GM12878 (cell line): Measurements from ENCODE around the gene CCDC15. TPM values are rescaled to one million over a fixed set of nuclear protein-coding genes. Genes with fewer than 3 reads are reported as not detected.

Experiments used
- ATAC-seq: fragments of 200-7000 bp; cut with Tn5 transposase; 3 replicates; pipeline ENCODE4 v1.9.1; 2020; ENCODE audit warnings: mild to moderate bottlenecking, moderate library complexity
- BruUV-seq: library from RNA; stranded (reverse); fragments of 400-500 nt; replicated peaks from 2 replicates; lab custom pipeline; 2021; lab: Mats Ljungman, UMichigan
- CTCF ChIA-PET: fragments of 300-600 bp; sonication (Branson Sonifier 250); formaldehyde crosslinking; extraction: SDS; loops from one replicate; lab custom pipeline; 2021; ENCODE audit warnings: inconsistent platforms; lab: Yijun Ruan, JAX
- POLR2A ChIA-PET: fragments of 350-600 bp; formaldehyde crosslinking; extraction: SDS; loops from one replicate; lab custom pipeline; 2021; ENCODE audit warnings: inconsistent platforms; lab: Charles Lee
- RAD21 ChIA-PET: fragments of 300-600 bp; sonication (Branson Sonifier 250); formaldehyde crosslinking; loops from one replicate; lab custom pipeline; 2023; ENCODE audit warnings: antibody characterized with exemption; ENCODE audit not compliant: unreplicated experiment; lab: Charles Lee
- SMC1A ChIA-PET: fragments of 300-600 bp; sonication (Branson Sonifier 250); formaldehyde crosslinking; loops from one replicate; lab custom pipeline; 2023; ENCODE audit not compliant: unreplicated experiment, uncharacterized antibody; lab: Charles Lee
- DNase-seq: peaks from one replicate; pipeline ENCODE4 v3.0.0-alpha.2; 2011; ENCODE audit warnings: low read depth, low spot score
- FAIRE-seq: peaks from 3 replicates; lab custom pipeline; 2011; peaks lifted over from hg19 to GRCh38; lab: Jason Lieb, UNC
- H2AFZ ChIP-seq: 2 replicates; pipeline ENCODE4 v1.6.0; 2011; ENCODE audit warnings: low read depth, low read length, control low read depth; ENCODE audit not compliant: control insufficient read depth
- H3K27ac ChIP-seq: 2 replicates; pipeline ENCODE4 v1.5.1; 2011; ENCODE audit warnings: control low read depth; ENCODE audit not compliant: control insufficient read depth, insufficient read depth
- H3K27me3 ChIP-seq, 2 experiments: replicated peaks in 1 of 2; 2 replicates each; pipeline versions ENCODE4 v1.6.0 to v1.6.1; 2011; ENCODE audit warnings: low read length in 1 of 2; ENCODE audit not compliant: control insufficient read depth in 2 of 2, insufficient read depth in 2 of 2
- H3K36me3 ChIP-seq, 2 experiments: 2 replicates each; pipeline ENCODE4 v1.5.1; 2011; ENCODE audit warnings: low read length in 1 of 2; ENCODE audit not compliant: control insufficient read depth in 2 of 2, insufficient read depth in 2 of 2
- H3K4me1 ChIP-seq: 2 replicates; pipeline ENCODE4 v1.6.1; 2011; ENCODE audit warnings: mild to moderate bottlenecking, low read length, moderate library complexity, mixed read lengths; ENCODE audit not compliant: control insufficient read depth, insufficient read depth
- H3K4me2 ChIP-seq: 2 replicates; pipeline ENCODE4 v1.6.0; 2011; ENCODE audit warnings: control low read depth; ENCODE audit not compliant: control insufficient read depth, insufficient read depth
- H3K4me3 ChIP-seq: fragments of 200-600 bp; sonication (generic); 2 replicates; pipeline ENCODE4 v1.5.1; 2016
- H3K79me2 ChIP-seq: 2 replicates; pipeline ENCODE4 v1.6.0; 2011; ENCODE audit warnings: low read length; ENCODE audit not compliant: control insufficient read depth, insufficient read depth
- H3K9ac ChIP-seq: 2 replicates; pipeline ENCODE4 v1.8.0; 2011; ENCODE audit warnings: low read length, control low read depth, mixed read lengths; ENCODE audit not compliant: control insufficient read depth, insufficient read depth
- H3K9me3 ChIP-seq: replicated peaks from 3 replicates; pipeline ENCODE4 v1.5.1; 2011; ENCODE audit warnings: mild to moderate bottlenecking, low read length; ENCODE audit not compliant: control insufficient read depth, insufficient read depth
- H4K20me1 ChIP-seq: 2 replicates; pipeline ENCODE4 v1.6.0; 2011; ENCODE audit not compliant: control insufficient read depth, insufficient read depth
- BMI1 ChIP-seq: fragments of 450-650 bp; IDR thresholded peaks from 2 replicates; pipeline ENCODE4 v1.6.1; 2016; ENCODE audit warnings: mild to moderate bottlenecking, moderate library complexity, borderline replicate concordance
- CUX1 ChIP-seq: IDR thresholded peaks from 2 replicates; pipeline ENCODE4 v1.6.1; 2012; ENCODE audit warnings: improper control_type of control experiment, low read depth, low read length; ENCODE audit not compliant: insufficient replicate concordance
- ESRRA ChIP-seq: IDR thresholded peaks from 2 replicates; pipeline ENCODE4 v1.6.1; 2012; ENCODE audit warnings: mild to moderate bottlenecking, low read length, improper control_type of control experiment
- FOS ChIP-seq: IDR thresholded peaks from 3 replicates; pipeline ENCODE4 v1.6.1; 2011; ENCODE audit warnings: borderline replicate concordance; ENCODE audit not compliant: insufficient read length; ENCODE audit errors: extremely low read depth
- HCFC1 ChIP-seq: fragments of 150-350 bp; IDR thresholded peaks from 2 replicates; pipeline ENCODE4 v1.6.1; 2014; ENCODE audit warnings: low read length
- IRF3 ChIP-seq: fragments of 450-650 bp; IDR thresholded peaks from 2 replicates; pipeline ENCODE4 v1.6.1; 2014; ENCODE audit warnings: mild to moderate bottlenecking
- MTA3 ChIP-seq: IDR thresholded peaks from 2 replicates; pipeline ENCODE4 v1.6.1; 2012; ENCODE audit warnings: low read length, inconsistent platforms, borderline replicate concordance
- MXI1 ChIP-seq: fragments of 150-350 bp; IDR thresholded peaks from 2 replicates; pipeline ENCODE4 v1.6.1; 2011; ENCODE audit warnings: low read depth, mild to moderate bottlenecking, inconsistent platforms, low read length, improper control_type of control experiment
- NR2C1 ChIP-seq: fragments of 450-650 bp; IDR thresholded peaks from 2 replicates; pipeline ENCODE4 v1.6.1; 2017; ENCODE audit warnings: antibody characterized with exemption, mild to moderate bottlenecking, moderate library complexity
- PKNOX1 ChIP-seq: fragments of 450-650 bp; IDR thresholded peaks from 2 replicates; pipeline ENCODE4 v1.6.1; 2016; ENCODE audit warnings: mild to moderate bottlenecking
- PML ChIP-seq: IDR thresholded peaks from 2 replicates; pipeline ENCODE4 v1.6.1; 2012; ENCODE audit warnings: low read length, inconsistent platforms
- RB1 ChIP-seq: fragments of 450-650 bp; formaldehyde crosslinking; IDR thresholded peaks from 2 replicates; pipeline ENCODE4 v1.6.1; 2017; ENCODE audit warnings: mild to moderate bottlenecking, borderline replicate concordance
- SIX5 ChIP-seq: IDR thresholded peaks from 2 replicates; pipeline ENCODE4 v1.6.1; 2011; ENCODE audit warnings: mild to moderate bottlenecking, low read depth, low read length, moderate library complexity; ENCODE audit not compliant: severe bottlenecking
- SP1 ChIP-seq: IDR thresholded peaks from one replicate; pipeline ENCODE4 v1.6.1; 2011; ENCODE audit warnings: low read depth, low read length
- SREBF1 ChIP-seq: IDR thresholded peaks from 2 replicates; pipeline ENCODE4 v1.6.1; 2012; ENCODE audit warnings: mild to moderate bottlenecking, low read length
- STAT3 ChIP-seq: IDR thresholded peaks from 2 replicates; pipeline ENCODE4 v1.6.1; 2011; ENCODE audit warnings: low read depth, low read length, improper control_type of control experiment
- ZNF24 ChIP-seq: fragments of 450-650 bp; IDR thresholded peaks from 2 replicates; pipeline ENCODE4 v1.6.1; 2017; ENCODE audit warnings: antibody characterized with exemption, mild to moderate bottlenecking
- WGBS: methylation state at CpG from one replicate; pipeline ENCODE4 v1.1.6; 2016; ENCODE audit warnings: low lambda C conversion rate; ENCODE audit not compliant: insufficient replicate concordance, insufficient coverage; ENCODE audit errors: missing lambda C conversion rate; 5-methylcytosine and 5-hydroxymethylcytosine counted together
- in situ Hi-C: fragments of 300-500 bp; cut with MboI; formaldehyde crosslinking; loops from 9 replicates; pipeline ENCODE4 v1.14.3; 2018; ENCODE audit warnings: mixed read lengths
- intact Hi-C: fragments of 100-400 bp; cut with micrococcal nuclease; formaldehyde crosslinking; loops from one replicate; pipeline ENCODE4 v1.14.2; 2022; ENCODE audit not compliant: unreplicated experiment
- polyA plus RNA-seq, 11 experiments: library from polyadenylated mRNA; depleted of rRNA in 4 of 11; unstranded in 6 of 11; stranded (reverse) in 5 of 11; fragments of >200 nt; fragmentation: Nextera tagmentation in 4 of 11; fragmentation: Illumina TruSeq in 1 of 11; extraction: Ambion mirVana in 4 of 11; extraction: Trizol in 1 of 11; gene quantifications; 1 replicate in 1 of 11; 2 replicates in 10 of 11; pipeline versions ENCODE4 v1.2.1 to v1.2.3, GENCODE V29; 2011 to 2016; ENCODE audit warnings: inconsistent platforms in 2 of 11, missing spikeins in 2 of 11, low read depth in 1 of 11
- total RNA-seq, 4 experiments: library from RNA; depleted of rRNA in 3 of 4; stranded (reverse); fragments of >200 nt in 3 of 4; fragmentation: Illumina TruSeq in 1 of 4; extraction: Trizol in 1 of 4; gene quantifications; 2 replicates each; pipeline versions ENCODE4 v1.2.1 to v1.2.3, GENCODE V29; 2013 to 2021

The CCDC15 gene
- total and polyA plus RNA-seq, 10 of the 15 experiments (the other 5 are each of a cell fraction or from before 2014, with no cell fraction given), result 2.0 to 5.3 (median 3.3) TPM

- no peak for TF ChIP-seq PML
- TF ChIP-seq ESRRA, result no peak
- no peak for TF ChIP-seq ZNF24
- no peak for TF ChIP-seq SIX5
- no peak for TF ChIP-seq FOS
- TF ChIP-seq MTA3, result no peak
- no peak for TF ChIP-seq STAT3
- TF ChIP-seq SP1, result no peak
- no peak for TF ChIP-seq MXI1
These were observed 62.4 kb downstream of the CCDC15 start (continued) for GRCh38 chr11:125016413-125016812.

GRCh38 chr11:125020342-125020741 is 66.3 kb downstream of the CCDC15 start:
- intact Hi-C loops (no loop called here), in situ Hi-C loops (no loop called here)
- Histone ChIP-seq H3K4me3 (no peak overlapping the region), H3K9me3 (no peaks in the 10 kb centered on the region), H3K79me2 (no peaks in the 10 kb centered on the region), H3K27me3 (no peaks in the 10 kb centered on the region), H3K36me3 (no peaks in the 10 kb centered on the region), H3K4me2 (no peak overlapping the region), H4K20me1 (no peaks in the 10 kb centered on the region), H3K9ac (no peak overlapping the region), H2AFZ (no peak overlapping the region), H3K4me1 (no peaks in the 10 kb centered on the region), H3K27ac (no peak overlapping the region)
- CTCF ChIA-PET, result no interaction called here
- no peak for ATAC-seq
- TF ChIP-seq PKNOX1 (no peak), CUX1 (no peak), SREBF1 (no peak), NR2C1 (no peak), HCFC1 (no peak), RB1 (no peak), IRF3 (no peak), BMI1 (no peak)
- FAIRE-seq, result no peak
- no TSS peak for BruUV-seq
- POLR2A ChIA-PET, result interaction anchor here (0.5 kb wide), 1 partner anchor 410 kb away, joined by 3 read pairs; no protein-coding TSS in a partner anchor
- DNase-seq, result no peak
- SMC1A ChIA-PET, result no interaction called here
- 71% methylated on average over 2 of the region's 2 CpGs for WGBS
- RAD21 ChIA-PET, result no interaction called here
